Measurements from ENCODE around the gene PARD3B. TPM values are rescaled to one million over a fixed set of nuclear protein-coding genes. Genes with fewer than 3 reads are reported as not detected.
A peak's percentile ranks its signal among the peaks of the same experiment; 100 is the strongest.

The PARD3B gene
- total and polyA plus RNA-seq, 2 of the 8 experiments (the other 6 are each of a cell fraction or from before 2014, with no cell fraction given): 1.2 to 5.7 TPM

DNA sequence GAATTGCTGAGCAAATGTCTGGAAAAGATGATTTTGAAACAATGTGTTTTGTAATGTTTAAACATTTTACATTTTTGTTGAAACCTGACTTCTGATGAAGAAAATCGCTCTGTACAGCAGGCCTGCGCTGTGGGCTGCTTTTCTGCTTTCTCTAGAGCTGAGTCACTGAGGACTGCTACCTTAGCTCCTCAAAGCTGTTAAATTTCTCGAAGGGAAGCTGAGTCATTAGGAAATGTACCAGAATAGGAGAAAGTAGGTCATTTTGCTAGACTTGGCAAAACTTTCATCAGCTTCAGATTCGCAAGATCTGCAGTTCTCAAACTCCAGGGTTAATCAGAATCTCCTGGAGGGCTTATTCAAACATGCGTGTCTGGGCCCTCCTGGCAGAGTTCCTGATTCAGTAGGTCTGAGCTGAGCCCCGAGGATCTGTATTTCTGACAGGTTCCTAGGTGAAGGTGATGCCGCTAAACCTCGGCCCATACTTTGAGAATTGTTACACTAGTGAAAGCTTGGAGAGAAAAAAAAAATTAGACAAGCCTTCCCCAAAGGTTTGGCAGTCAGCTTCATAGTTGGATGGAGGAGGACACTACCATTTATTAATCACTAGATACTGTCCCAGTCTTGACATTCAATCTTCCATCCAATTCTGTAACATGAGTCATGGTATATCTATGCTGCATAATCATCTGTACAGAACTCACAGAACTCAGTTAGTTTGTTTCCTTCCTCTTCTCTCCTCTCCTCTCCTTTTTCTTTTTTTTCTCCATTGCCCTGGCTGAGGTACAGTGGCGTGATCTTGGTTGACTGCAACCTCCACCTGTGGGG, 297.6 kb downstream of the PARD3B start:
- no peak overlapping the region for H3K56ac ChIP-seq (replicated peaks; ENCODE audit: insufficient read length, low read depth, low read length)
- TF ChIP-seq BACH1 (IDR thresholded peaks at IDR 0.05; ENCODE audit: low read length) (peak; percentile 12; the same call in 1 of the 2 replicates), CTBP2 (IDR thresholded peaks at IDR 0.05; ENCODE audit: borderline replicate concordance, insufficient read depth, insufficient read length, low read length) (no peak)
- H3K4me2 ChIP-seq (ENCODE audit: insufficient read depth in 1 of 2, low read depth in 2 of 2, low read length in 2 of 2): no peak overlapping the region
- no peak overlapping the region for H3K23ac ChIP-seq (ENCODE audit: insufficient read length)
- H2AK5ac ChIP-seq (ENCODE audit: low read depth, low read length): no peak overlapping the region
- no peak overlapping the region for H3K18ac ChIP-seq (ENCODE audit: extremely low read depth, low read length)
- ChIA-PET POLR2A (ENCODE audit: partially characterized antibody) (no interaction called here), CTCF (ENCODE audit: partially characterized antibody) (interaction anchor here (0.6 kb wide), 2 partner anchors 622 to 731 kb away, joined by 3 to 4 read pairs; no protein-coding TSS in a partner anchor)
- H4K91ac ChIP-seq (replicated peaks; ENCODE audit: insufficient read length, low read length): no peak overlapping the region
- no peaks in the 10 kb centered on the region for H3K9me3 ChIP-seq (ENCODE audit: insufficient read depth in 2 of 2, low read depth in 1 of 2, low read length in 1 of 2)
- no peak overlapping the region for H2BK20ac ChIP-seq (ENCODE audit: low read length)
- DNase-seq (ENCODE audit: low read depth in 1 of 2, low spot score in 2 of 2): no peak
- H3K4me3 ChIP-seq (ENCODE audit: extremely low read depth in 1 of 4, insufficient read depth in 2 of 4, low read depth in 3 of 4, low read length in 4 of 4): no peak overlapping the region
- no peak overlapping the region for H4K8ac ChIP-seq (ENCODE audit: extremely low read depth, insufficient read depth, low read length)
- no peaks in the 10 kb centered on the region for H3K4me1 ChIP-seq (replicated peaks in 1 of 4; ENCODE audit: control insufficient read depth in 3 of 4, insufficient read depth in 4 of 4, low read length in 3 of 4)
- H4K5ac ChIP-seq (ENCODE audit: insufficient read length, low read depth, low read length): no peak overlapping the region
- no peaks in the 10 kb centered on the region for H3K79me2 ChIP-seq (ENCODE audit: control insufficient read depth in 1 of 2, insufficient read depth in 2 of 2, low read length in 2 of 2)
- no peak overlapping the region for H2BK15ac ChIP-seq (ENCODE audit: low read length)
- no peak overlapping the region for H3K9ac ChIP-seq (replicated peaks in 1 of 4; ENCODE audit: extremely low read depth in 1 of 4, low read depth in 3 of 4, low read length in 3 of 4)
- no peak overlapping the region for H2BK5ac ChIP-seq (ENCODE audit: low read depth, low read length)
- peak; percentile 81 for FAIRE-seq
- H3K27ac ChIP-seq (ENCODE audit: low read depth, low read length): no peak overlapping the region
- no peak overlapping the region for H3K4ac ChIP-seq (replicated peaks; ENCODE audit: insufficient read length, low read depth, low read length)
- H2BK12ac ChIP-seq (ENCODE audit: low read depth, low read length): no peak overlapping the region
- WGBS, 2 experiments (ENCODE audit: extremely low coverage in 1 of 2, insufficient coverage in 1 of 2, insufficient read length in 1 of 2, insufficient replicate concordance in 2 of 2, low coverage in 1 of 2, low lambda C conversion rate in 2 of 2, missing lambda C conversion rate in 1 of 2): 81% methylated on average over 9 of the region's 9 CpGs; no CpG with 5 or more reads in 1 of the 2 experiments
- no peaks in the 10 kb centered on the region for H4K20me1 ChIP-seq (replicated peaks in 1 of 2; ENCODE audit: control insufficient read depth in 1 of 2, insufficient read depth in 2 of 2, low read length in 2 of 2)
- H3K14ac ChIP-seq (ENCODE audit: insufficient read length): no peak overlapping the region
- H3K36me3 ChIP-seq (ENCODE audit: control insufficient read depth in 2 of 4, insufficient read depth in 4 of 4, low read length in 3 of 4): no peaks in the 10 kb centered on the region
- no peaks in the 10 kb centered on the region for H3K23me2 ChIP-seq (ENCODE audit: low read depth, low read length)
- H2BK120ac ChIP-seq (replicated peaks; ENCODE audit: low read depth, low read length): no peak overlapping the region
- H3K79me1 ChIP-seq (ENCODE audit: low read depth, low read length): no peaks in the 10 kb centered on the region
- no peak overlapping the region for H2AFZ ChIP-seq (ENCODE audit: low read length)
- H3K27me3 ChIP-seq (replicated peaks in 1 of 4; ENCODE audit: control insufficient read depth in 3 of 4, extremely low read depth in 1 of 4, insufficient read depth in 3 of 4, low read length in 3 of 4): no peaks in the 10 kb centered on the region

Data from H1 (cell line).